ENCODE data around the gene COX8A. TPM values are rescaled to one million over a fixed set of nuclear protein-coding genes. Genes with fewer than 3 reads are reported as not detected.

COX8A gene
- total and polyA plus RNA-seq, 2 of the 13 experiments (the other 11 are each of a cell fraction or from before 2014, with no cell fraction given) = 202 to 406 TPM

DNA sequence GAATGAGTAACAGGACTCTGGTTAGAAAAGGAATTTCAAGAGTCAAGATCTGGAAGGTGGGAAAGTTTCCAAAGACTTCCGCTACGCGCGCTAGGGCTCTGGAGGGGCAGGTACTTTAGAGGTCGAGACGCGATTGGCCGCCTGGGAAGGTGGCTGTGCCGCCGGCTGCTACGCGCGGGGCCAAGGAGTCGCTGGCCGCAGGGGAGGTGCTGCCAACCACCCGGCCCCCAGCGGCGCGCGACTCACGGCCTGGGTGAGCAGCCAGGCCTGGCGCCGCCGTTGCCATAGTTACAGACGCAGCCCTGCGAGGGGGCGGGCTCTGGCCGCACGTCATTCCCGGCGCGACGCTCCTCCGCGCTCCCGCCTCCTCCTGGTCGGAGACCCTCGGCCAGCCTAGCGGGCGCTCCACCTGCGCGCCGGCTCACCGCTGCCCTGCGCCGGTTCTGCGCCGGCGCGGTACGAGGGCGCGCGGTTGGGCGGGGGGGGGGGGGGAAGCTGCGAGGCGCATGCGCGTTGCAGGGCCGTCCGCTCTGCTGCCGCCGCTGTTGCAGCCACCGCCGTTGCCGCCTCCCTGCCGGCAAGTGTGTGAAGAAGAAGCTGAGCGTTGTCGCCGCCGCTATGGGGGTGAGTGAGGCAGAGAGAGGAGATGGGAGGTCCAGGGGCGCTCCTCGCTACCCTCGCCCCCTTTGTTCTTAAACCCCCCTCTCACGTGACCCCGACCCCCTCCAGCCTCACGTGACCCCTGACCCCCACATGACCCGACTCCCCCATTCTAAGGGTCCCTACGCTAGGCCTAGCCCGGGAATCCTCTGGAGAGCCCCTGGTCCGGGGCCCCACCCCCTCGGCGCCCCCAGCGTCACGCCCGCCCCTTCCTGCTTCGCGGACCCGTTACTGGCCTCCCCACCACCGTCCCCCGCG lies 35.7 kb upstream of the COX8A start, which contains the start of gene NAA40 (continued):
- no peak for TF ChIP-seq HINFP (CRISPR knock-in tag; IDR thresholded peaks at IDR 0.05; ENCODE audit: low read depth)
- TF ChIP-seq SCMH1 (CRISPR knock-in tag; IDR thresholded peaks at IDR 0.05; ENCODE audit: borderline replicate concordance) = no peak
- TF ChIP-seq ISX (CRISPR knock-in tag; conservative IDR thresholded peaks at IDR 0.05) = no peak
- no peak for TF ChIP-seq ZNF367 (CRISPR knock-in tag; IDR thresholded peaks at IDR 0.05; ENCODE audit: borderline replicate concordance)
- TF ChIP-seq KLF13 (CRISPR knock-in tag; IDR thresholded peaks at IDR 0.05) = no peak
- no peak for TF ChIP-seq CENPT (CRISPR knock-in tag; IDR thresholded peaks at IDR 0.05; ENCODE audit: low read depth)

DNA sequence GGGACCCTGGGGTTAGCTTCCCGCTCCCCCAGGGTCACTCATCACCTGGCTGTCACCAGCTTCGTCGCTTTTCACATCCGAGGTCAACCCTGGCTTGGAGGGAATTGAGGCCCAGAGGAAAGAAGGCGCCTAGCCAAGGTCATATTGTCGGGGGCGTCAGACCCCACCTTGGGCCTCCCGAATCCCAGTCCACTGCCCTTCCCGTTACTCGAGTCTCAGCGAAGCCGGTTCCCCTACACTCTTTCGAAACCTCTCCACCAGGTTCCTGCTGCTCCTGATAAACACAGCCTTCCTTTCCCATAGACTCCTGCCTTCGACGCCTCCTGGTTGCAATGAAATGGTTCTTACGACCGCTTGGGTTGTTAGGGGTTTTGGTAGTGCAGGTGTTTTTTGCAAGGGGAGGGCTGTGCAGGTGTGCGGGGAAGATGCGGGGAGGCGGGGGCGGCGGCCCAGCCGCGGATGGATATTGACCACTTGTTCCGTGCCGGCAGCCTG lies 35.0 kb upstream of the COX8A start:
- no peak for DNase-seq (ENCODE audit: low spot score)
- in situ Hi-C loops (cut with HindIII; ENCODE audit: extremely low pct_ligation_motif_present, low pct_unique_long_range_greater_than_20kb) (no loop called here), intact Hi-C loops (cut with micrococcal nuclease; ENCODE audit: unreplicated experiment) (loop anchor here (2.0 kb wide), 1 partner anchor 23 kb away; the partner anchor contains the start of gene RCOR2)
- BruUV-seq (replicated peaks) = no TSS peak
- FAIRE-seq = no peak
- peaks cover 37% of the 10 kb centered on the region for H3K79me2 ChIP-seq (ENCODE audit: insufficient read depth, low read length)
- no peak overlapping the region for H2AFZ ChIP-seq (ENCODE audit: low read length)
- POLR2A ChIA-PET = interaction anchor here (0.6 to 0.9 kb wide), 2 partner anchors 16 to 35 kb away, joined by 3 read pairs; partner anchors contain the start of gene COX8A
- H3K4me1 ChIP-seq (ENCODE audit: insufficient read depth, low read length) = peaks cover 48% of the 10 kb centered on the region
- H3K36me3 ChIP-seq (replicated peaks in 1 of 2; ENCODE audit: control insufficient read depth in 1 of 2, insufficient read depth in 2 of 2, low read length in 2 of 2) = no peaks in the 10 kb centered on the region
- CTCF ChIA-PET (ENCODE audit: low intra/inter-chr PET ratio, low total read pairs) = no interaction called here
- H3K27ac ChIP-seq (ENCODE audit: extremely low read length, insufficient read depth, low read length) = peak overlapping the region; percentile 70
- no peaks in the 10 kb centered on the region for H3K9me3 ChIP-seq (ENCODE audit: low read length)
- peak overlapping the region; percentile 77 for H3K4me2 ChIP-seq (ENCODE audit: low read depth, low read length)
- no peaks in the 10 kb centered on the region; a peak in 1 of 5 replicates for H3K27me3 ChIP-seq (ENCODE audit: control insufficient read depth in 1 of 2, insufficient read depth in 2 of 2, low read length in 2 of 2)
- no peaks in the 10 kb centered on the region for H4K20me1 ChIP-seq (ENCODE audit: insufficient read depth, low read length)
- H3K9ac ChIP-seq (ENCODE audit: insufficient read depth, low read depth, low read length) = peak overlapping the region; percentile 86
- ATAC-seq = peak; percentile 3; the same call in 1 of the 3 replicates
- peak overlapping the region; percentile 78 to 94 (median 82) for H3K4me3 ChIP-seq (replicated peaks in 1 of 3; ENCODE audit: insufficient read depth in 1 of 3, low read depth in 2 of 3, low read length in 3 of 3)
- 3% methylated on average over 25 of the region's 26 CpGs for WGBS (ENCODE audit: low lambda C conversion rate)
- TF ChIP-seq MEIS1 (CRISPR knock-in tag; IDR thresholded peaks at IDR 0.05; ENCODE audit: borderline replicate concordance) = no peak
- no peak for TF ChIP-seq KLF15 (CRISPR knock-in tag; IDR thresholded peaks at IDR 0.05; ENCODE audit: borderline replicate concordance)
- TF ChIP-seq TGIF2 (CRISPR knock-in tag; IDR thresholded peaks at IDR 0.05) = peak; percentile 58; the same call in 1 of the 2 replicates
- TF ChIP-seq EP300 (IDR thresholded peaks at IDR 0.05; ENCODE audit: low read depth in 2 of 2, low read length in 2 of 2) = no peak
- TF ChIP-seq EP300 (CRISPR knock-in tag; IDR thresholded peaks at IDR 0.05; ENCODE audit: borderline replicate concordance) = 0 out of 2 replicates have a peak, but pooled peaks have one; percentile 2
- TF ChIP-seq ZMYM2 (CRISPR knock-in tag; IDR thresholded peaks at IDR 0.05) = no peak
- 0 out of 2 replicates have a peak, but pooled peaks have one; percentile 2 for TF ChIP-seq NR2F2 (IDR thresholded peaks at IDR 0.05; ENCODE audit: borderline replicate concordance, low read depth)
- peak; percentile 6; the same call in 1 of the 2 replicates for TF ChIP-seq CTCF (CRISPR knock-in tag; IDR thresholded peaks at IDR 0.05)
- 0 out of 2 replicates have a peak, but pooled peaks have one; percentile 33 for TF ChIP-seq ZNF691 (CRISPR knock-in tag; IDR thresholded peaks at IDR 0.05; ENCODE audit: borderline replicate concordance, low read depth)
- 0 out of 2 replicates have a peak, but pooled peaks have one; percentile 14 for TF ChIP-seq KMT2A (CRISPR knock-in tag; IDR thresholded peaks at IDR 0.05)
- peak; percentile 21; the same call in 1 of the 2 replicates for TF ChIP-seq ZNF572 (CRISPR knock-in tag; IDR thresholded peaks at IDR 0.05)

Data from HepG2 (cell line).